NCI-H69 (cell line): ENCODE measurements around the gene COPZ2.
"Not testable (repeated sequence)": the region's sequence is repeated elsewhere in the genome, so short reads cannot be mapped to it uniquely, and the experiment has no call there.

Source experiments
- DNase-seq: peaks from one replicate; lab custom pipeline; 2025; lab: John Stamatoyannopoulos, UW

COPZ2 gene

GRCh38 chr17:48037036-48037837 is at the start of gene COPZ2:
TSS of gene COPZ2 (minus strand) at chr17:48037797. CDS start at chr17:48037777, 20 bp downstream.
- DNase-seq: peak; percentile 59

- no peak for DNase-seq
These were observed 47.3 kb upstream of the COPZ2 start for GRCh38 chr17:48084932-48085331.

GRCh38 chr17:48081858-48082257 is 44.3 kb upstream of the COPZ2 start:
- no peak for DNase-seq

DNA sequence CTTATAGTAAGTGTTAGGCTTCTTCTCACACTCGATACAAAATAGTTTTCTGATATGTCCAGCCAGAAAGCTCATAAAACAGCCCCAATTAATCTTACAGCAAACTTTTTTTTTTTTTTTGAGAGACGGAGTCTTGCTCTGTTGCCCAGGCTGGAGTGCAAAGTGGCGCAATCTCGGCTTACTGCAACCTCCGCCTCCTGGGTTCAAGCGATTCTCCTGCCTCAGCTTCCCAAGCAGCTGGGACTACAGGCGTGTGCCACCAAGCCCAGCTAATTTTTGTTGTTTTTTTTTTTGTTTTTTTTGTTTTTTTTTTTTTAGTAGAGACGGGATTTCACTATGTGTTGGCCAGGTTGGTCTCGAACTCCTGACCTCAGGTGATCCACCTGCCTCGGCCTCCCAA is 39.6 kb upstream of the COPZ2 start:
- DNase-seq: not testable (repeated sequence)

DNA sequence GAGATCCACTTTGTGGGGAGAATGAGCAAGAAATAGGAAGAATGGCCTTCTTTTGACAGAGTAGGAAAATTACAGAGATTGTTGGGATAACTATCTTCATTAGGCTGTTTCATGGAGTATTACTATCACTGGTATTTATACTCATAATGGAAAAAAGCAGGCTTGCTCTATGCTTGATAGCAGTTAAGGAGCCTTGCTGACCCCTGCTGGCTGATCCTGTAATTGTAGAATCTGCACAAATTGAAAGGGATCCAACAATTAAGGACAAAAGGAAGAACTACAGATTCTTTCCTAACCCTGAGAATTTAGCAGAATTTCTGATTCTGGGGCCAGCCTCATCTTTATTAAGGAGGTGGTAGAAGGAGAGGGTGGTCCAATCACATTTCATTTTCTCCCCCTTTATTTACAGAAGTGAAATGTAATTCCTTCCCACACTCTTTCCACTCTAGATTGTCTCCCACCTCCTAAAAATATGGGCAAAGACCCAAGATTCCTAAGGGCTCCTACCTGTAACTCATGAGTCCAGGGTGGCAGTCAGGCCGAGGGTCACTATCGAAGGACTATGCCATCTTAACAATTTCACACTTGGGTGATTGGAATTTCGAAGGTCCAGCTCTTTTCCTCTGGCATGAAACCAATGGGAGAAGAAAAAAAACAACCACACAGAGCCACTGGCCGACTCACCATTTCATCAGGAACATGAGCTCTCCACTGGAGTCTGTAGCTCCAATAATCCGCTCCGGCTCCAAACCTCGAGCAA is 36.9 kb upstream of the COPZ2 start:
- DNase-seq: peak; percentile 81

GRCh38 chr17:48073566-48074094 is 36.0 kb upstream of the COPZ2 start:
- not testable (repeated sequence) for DNase-seq

DNA sequence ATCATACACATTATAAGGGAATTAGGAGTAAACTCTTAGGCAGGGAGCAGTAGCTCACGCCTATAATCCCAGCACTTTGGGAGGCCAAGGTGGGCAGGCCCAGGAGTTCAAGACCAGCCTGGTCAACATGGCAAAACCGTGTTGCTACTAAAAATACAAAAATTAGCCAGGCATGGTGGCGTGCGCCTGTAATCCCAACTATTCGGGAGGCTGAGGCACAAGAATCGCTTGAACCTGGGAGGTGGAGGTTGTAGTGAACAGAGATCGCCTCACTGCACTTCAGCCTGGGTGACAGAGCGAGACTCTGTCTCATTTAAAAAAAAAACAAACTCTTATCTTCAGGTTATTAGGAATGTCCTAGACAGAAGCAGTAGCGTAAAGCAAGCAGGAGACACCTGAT is 35.2 kb upstream of the COPZ2 start:
- DNase-seq: not testable (repeated sequence)

DNA sequence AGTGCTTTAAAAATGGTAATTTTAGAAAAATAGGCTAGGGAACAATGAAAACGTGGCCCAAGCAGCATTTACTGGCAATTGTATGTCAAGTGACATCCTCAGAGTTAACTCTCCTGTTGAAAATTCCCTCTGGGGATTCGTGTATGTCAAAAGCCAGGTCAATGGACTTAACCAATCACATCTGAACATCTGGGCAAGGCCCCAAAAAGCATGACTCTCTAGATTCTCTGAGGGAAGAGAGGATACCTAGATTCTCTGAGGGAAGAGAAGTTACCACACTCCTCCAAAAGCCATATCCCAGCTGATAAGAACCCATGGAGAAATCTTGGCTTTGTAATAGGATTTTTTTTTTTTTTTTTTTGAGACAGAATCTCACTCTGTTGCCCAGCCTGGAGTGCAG is 34.1 kb upstream of the COPZ2 start:
- DNase-seq: no peak

DNA sequence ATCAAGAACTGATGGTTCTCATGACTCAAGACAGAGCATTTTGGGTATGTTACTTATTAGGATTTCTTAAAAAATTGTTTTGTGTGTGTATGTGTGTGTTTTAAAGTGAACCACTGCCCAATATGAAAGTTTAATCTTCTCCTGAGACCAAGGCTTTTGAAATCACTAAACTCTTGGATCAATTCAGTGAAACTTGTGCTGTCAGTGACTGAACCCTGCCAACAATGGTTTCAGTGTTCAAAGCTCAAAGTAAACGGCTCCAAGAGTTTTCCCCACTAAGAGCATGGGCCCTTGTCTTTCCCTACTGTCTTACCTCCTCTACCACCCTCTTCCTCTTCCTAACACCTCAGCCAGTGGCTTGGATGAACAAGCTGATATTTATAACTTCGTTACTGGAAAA is 32.6 kb upstream of the COPZ2 start:
- DNase-seq: no peak

GRCh38 chr17:48068491-48068961 is 30.9 kb upstream of the COPZ2 start:
- DNase-seq: no peak

GRCh38 chr17:48067808-48068207 is 30.2 kb upstream of the COPZ2 start:
- not testable (repeated sequence) for DNase-seq

DNA sequence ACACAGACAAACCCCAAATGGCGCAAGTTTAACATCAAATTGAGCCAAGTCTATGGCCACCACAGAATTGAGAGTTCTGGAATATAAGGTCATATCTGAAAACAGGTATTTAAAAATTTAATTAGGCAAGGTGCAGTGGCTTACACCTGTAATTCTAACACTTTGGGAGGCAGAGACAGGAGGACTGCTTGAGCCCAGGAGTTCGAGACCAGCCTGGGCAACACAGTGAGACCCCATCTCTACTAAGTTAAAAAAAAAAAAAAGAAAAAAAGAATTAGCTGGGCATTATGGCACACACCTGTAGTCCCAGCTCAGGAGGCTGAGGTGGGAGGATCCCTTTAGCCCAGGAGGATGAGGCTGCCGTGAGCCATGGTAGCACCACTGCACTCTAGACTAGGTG is 29.6 kb upstream of the COPZ2 start:
- no peak for DNase-seq

DNA sequence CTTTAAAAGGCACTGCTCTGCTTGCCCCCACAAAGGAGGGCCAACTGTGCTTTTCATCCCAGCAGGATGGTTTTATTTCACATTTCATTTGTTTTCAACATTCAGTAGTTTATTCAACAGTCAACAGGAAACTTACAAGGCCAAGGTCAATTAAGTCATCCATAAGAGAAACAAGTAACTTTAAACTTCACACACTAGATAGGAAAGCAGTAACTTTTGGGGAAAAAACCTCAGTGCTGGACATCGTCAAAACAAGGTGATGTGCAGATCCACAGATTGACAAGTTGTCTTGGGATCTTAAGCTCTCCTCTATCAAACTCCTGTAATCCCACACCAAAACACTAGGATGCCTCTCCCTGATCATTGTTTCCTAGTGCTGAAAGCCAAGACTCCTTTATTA is 29.1 kb upstream of the COPZ2 start:
- DNase-seq: no peak

DNA sequence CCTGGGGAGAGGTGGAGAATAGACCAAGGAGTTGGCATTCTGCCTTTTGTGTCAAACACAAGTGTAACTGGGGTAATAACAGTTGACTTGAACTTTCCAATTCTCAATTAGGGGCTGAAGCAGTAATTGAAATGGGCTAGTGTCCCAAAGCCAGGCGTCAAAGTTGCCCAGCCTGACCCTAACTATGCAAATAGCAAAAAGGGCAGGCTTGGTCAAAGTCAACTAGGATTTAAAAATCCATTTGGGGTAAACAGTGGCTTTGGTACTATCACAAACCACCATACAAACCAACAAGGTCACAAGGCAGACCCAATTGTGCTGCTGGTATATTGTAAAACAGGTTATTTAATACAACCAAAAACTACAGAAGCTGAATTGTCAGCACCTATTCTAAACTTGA is 28.6 kb upstream of the COPZ2 start:
- no peak for DNase-seq

DNA sequence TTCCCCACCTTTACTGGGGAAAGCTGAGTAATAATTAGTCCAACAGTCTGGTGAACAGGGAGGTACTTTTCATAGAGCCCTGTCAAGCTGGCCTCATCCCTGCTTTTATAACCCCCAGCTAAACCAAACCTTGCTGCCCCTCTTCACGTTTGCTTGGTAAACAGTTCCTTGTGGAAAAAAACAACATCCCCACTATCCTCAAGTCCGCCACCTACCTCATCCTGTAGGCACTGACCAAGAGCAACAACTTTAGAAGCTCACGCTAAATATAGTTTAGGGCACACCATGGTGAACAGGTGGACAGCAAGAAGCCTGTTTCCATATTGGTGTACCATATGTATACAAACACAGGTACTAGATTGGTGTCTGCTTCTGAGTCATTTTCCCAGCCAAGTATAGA is 27.0 kb upstream of the COPZ2 start:
- no peak for DNase-seq

GRCh38 chr17:48062273-48062672 is 24.7 kb upstream of the COPZ2 start:
- DNase-seq: no peak

DNA sequence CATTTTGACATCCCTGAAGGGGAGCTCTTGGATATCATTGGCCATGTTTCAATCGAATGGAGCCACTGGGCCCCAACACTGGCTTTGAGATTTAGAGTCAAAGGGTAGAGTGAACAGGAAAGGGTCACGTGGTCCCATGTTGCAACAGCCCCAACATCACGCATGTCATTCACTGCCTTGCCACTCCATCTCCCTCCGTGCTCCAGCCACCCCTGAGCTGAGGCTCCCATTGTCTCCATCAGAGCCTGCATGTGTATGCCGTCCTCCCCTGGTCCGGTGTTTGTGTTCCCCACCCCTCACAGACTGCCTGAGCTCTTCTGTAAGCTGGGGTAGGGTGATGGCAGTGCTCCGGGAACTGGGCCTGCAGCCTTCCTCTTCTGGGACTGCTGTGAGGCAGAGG is 22.7 kb upstream of the COPZ2 start:
- DNase-seq: no peak

DNA sequence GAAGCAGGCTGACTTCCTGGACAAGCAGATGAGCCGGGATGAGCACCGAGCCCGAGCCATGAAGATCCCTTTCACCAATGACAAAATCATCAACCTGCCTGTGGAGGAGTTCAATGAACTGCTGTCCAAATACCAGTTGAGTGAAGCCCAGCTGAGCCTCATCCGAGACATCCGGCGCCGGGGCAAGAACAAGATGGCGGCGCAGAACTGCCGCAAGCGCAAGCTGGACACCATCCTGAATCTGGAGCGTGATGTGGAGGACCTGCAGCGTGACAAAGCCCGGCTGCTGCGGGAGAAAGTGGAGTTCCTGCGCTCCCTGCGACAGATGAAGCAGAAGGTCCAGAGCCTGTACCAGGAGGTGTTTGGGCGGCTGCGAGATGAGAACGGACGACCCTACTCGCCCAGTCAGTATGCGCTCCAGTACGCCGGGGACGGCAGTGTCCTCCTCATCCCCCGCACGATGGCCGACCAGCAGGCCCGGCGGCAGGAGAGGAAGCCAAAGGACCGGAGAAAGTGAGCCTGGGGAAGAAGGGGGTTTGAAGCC is 21.6 kb upstream of the COPZ2 start:
- no peak for DNase-seq

DNA sequence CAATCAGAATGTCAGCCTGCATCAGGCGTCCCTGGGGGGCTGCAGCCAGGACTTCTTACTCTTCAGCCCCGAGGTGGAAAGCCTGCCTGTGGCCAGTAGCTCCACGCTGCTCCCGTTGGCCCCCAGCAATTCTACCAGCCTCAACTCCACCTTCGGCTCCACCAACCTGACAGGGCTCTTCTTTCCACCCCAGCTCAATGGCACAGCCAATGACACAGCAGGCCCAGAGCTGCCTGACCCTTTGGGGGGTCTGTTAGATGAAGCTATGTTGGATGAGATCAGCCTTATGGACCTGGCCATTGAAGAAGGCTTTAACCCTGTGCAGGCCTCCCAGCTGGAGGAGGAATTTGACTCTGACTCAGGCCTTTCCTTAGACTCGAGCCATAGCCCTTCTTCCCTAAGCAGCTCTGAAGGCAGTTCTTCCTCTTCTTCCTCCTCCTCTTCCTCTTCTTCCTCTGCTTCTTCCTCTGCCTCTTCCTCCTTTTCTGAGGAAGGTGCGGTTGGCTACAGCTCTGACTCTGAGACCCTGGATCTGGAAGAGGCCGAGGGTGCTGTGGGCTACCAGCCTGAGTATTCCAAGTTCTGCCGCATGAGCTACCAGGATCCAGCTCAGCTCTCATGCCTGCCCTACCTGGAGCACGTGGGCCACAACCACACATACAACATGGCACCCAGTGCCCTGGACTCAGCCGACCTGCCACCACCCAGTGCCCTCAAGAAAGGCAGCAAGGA is 21.0 kb upstream of the COPZ2 start:
- DNase-seq: no peak

DNA sequence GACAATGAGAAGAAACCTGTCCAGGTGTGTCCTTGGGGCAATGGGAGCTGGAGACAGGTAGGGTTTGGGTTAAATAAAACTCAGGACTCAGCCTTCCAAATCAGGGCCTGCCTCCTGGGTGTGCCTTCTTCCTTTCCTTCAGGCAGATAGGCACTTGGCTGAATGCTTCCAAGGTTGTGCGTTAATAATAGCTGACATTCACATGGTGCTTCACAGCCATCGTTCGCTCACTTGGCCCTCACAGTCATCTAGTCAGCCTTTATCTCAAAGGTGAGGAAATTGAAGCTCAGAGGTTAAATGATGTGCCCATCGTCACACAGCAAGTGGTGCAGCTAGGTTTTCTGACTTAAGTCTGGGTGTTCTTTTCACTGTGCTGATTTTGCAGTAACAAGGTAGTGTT is 20.0 kb upstream of the COPZ2 start:
- no peak for DNase-seq

DNA sequence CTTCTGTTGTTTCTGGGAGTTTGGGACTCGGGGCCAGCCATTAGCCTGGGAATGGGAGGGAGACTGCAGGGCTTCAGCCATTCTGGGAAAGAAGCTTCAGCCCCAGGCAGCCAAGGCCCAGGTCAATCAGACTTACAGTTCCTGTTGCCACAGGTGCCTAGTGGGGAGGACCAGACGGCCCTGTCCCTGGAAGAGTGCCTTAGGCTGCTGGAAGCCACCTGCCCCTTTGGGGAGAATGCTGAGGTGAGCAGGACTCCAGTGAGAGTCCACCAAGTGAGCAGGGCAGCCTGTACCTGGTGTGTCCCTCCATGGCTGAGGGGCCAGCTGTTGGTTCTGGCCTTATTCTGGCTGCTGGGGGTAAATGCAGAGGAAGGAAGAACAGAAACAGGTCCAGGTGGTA is 19.3 kb upstream of the COPZ2 start:
- DNase-seq: no peak

- DNase-seq: no peak
These were observed 18.7 kb upstream of the COPZ2 start for GRCh38 chr17:48056246-48056745.
